A673 (cell line): ENCODE measurements around the gene LY86.
"Not testable (repeated sequence)": the region's sequence is repeated elsewhere in the genome, so short reads cannot be mapped to it uniquely, and the experiment has no call there.

Experiments
- CTCF ChIP-seq: fragments of 300-800, 200-600 bp; sonication (generic); conservative IDR thresholded peaks from 2 replicates; pipeline ENCODE4 v1.5.1; 2017; ENCODE audit warnings: low read depth, mild to moderate bottlenecking, antibody characterized with exemption, low read length, moderate library complexity, mixed read lengths
- EZH2 ChIP-seq: fragments of 200-600 bp; sonication (generic); IDR thresholded peaks from 2 replicates; pipeline ENCODE4 v1.6.1; 2017; ENCODE audit warnings: borderline replicate concordance, low read depth, mild to moderate bottlenecking, mixed read lengths, antibody characterized with exemption, low read length; ENCODE audit not compliant: poor library complexity, severe bottlenecking

GRCh38 chr6:6670150-6670549 is 81.6 kb downstream of the LY86 start:
- not testable (repeated sequence) for TF ChIP-seq CTCF, EZH2
